ENCODE data around the gene VPREB3. TPM values are rescaled to one million over a fixed set of nuclear protein-coding genes. Genes with fewer than 3 reads are reported as not detected.

The VPREB3 gene
- total RNA-seq, 1 donor from 2014 or later: not detected

DNA sequence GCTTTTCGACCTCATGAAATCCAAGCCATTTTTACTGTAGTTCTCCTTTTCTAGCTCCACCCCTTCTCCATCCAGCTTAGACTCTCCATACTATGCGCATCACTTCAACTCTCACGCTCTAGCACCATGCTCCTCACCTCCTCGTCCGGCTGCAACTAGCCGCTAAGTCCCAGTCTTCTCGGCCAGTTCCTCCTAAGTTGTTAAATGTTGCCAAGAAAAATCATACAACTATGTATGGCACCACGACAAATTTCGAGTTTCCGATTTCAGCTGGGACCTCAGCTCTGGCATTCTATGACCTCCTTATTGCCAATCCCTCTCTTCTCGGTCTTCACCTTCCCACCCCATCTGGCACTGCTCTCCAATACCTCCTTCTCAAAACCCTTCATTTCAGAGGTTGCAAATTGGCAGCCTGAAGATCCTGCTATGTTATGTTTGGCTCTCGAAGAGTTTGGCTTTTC, 4.4 kb downstream of the VPREB3 start:
- Mint-ChIP-seq H3K27ac (ENCODE audit: unreplicated experiment) (peak overlapping the region; percentile 89), H3K9me3 (ENCODE audit: unreplicated experiment) (no peaks in the 10 kb centered on the region), H3K4me1 (ENCODE audit: unreplicated experiment) (peaks cover 18% of the 10 kb centered on the region)

DNA sequence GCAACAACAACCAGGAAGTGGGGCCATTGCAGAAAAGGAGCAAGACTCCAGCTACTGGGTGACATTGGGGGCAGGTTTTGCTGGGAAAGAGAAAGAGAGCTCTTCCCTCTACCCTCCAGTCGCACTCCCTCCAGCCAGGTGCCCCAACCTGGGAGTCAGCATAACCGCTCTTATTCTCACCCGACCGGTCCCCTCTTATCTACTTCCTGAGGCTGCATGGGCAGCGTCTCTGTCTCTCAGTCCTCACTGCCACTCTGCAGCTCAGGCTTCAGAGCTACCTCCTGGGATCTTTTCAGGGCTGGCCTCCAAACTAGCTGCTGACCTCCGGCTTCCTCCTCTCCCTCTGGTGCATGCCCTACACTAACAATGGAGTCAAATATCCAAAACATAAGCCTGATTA, 8.4 kb downstream of the VPREB3 start:
- Mint-ChIP-seq H3K4me3 (ENCODE audit: unreplicated experiment) (no peak overlapping the region), H3K27ac (ENCODE audit: unreplicated experiment) (no peak overlapping the region), H3K9me3 (ENCODE audit: unreplicated experiment) (no peaks in the 10 kb centered on the region), H3K4me1 (ENCODE audit: unreplicated experiment) (peaks cover 15% of the 10 kb centered on the region), H3K27me3 (ENCODE audit: unreplicated experiment) (no peaks in the 10 kb centered on the region), H3K36me3 (ENCODE audit: unreplicated experiment) (peaks cover 20% of the 10 kb centered on the region)
- TF ChIP-seq, protein P1, sequence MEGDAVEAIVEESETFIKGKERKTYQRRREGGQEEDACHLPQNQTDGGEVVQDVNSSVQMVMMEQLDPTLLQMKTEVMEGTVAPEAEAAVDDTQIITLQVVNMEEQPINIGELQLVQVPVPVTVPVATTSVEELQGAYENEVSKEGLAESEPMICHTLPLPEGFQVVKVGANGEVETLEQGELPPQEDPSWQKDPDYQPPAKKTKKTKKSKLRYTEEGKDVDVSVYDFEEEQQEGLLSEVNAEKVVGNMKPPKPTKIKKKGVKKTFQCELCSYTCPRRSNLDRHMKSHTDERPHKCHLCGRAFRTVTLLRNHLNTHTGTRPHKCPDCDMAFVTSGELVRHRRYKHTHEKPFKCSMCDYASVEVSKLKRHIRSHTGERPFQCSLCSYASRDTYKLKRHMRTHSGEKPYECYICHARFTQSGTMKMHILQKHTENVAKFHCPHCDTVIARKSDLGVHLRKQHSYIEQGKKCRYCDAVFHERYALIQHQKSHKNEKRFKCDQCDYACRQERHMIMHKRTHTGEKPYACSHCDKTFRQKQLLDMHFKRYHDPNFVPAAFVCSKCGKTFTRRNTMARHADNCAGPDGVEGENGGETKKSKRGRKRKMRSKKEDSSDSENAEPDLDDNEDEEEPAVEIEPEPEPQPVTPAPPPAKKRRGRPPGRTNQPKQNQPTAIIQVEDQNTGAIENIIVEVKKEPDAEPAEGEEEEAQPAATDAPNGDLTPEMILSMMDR (IDR thresholded peaks at IDR 0.05): no peak
- no peak for DNase-seq (ENCODE audit: extremely low spot score, unreplicated experiment)

More for the DNA sequence above, 4.4 kb downstream of the VPREB3 start:
- H3K4me3 Mint-ChIP-seq (ENCODE audit: unreplicated experiment): peak overlapping the region; percentile 88
- peaks cover 4% of the 10 kb centered on the region for H3K36me3 Mint-ChIP-seq (ENCODE audit: unreplicated experiment)
- H3K27me3 Mint-ChIP-seq (ENCODE audit: unreplicated experiment): no peaks in the 10 kb centered on the region
- DNase-seq (ENCODE audit: extremely low spot score, unreplicated experiment): no peak
- TF ChIP-seq, protein P1 (IDR thresholded peaks at IDR 0.05): no peak

DNA sequence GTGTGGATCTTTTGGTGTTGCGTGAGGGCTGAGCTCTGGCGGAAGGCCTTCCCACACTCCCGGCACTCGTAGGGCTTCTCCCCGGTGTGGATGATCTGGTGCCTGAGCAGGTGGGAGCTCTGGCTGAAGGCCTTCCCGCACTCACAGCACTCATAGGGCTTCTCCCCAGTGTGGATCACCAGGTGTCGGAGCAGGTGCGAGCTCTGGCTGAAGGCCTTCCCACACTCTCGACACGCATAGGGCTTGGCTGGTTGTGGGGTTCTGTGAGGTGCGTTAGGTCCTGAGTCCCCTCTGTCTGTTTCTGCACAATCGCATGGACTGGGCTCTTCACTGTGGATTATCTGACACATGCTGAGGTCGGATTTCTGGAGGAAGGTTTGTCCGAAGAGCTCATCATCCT, 9.7 kb downstream of the VPREB3 start:
- TF ChIP-seq, protein P1 (IDR thresholded peaks at IDR 0.05): no peak
- Mint-ChIP-seq H3K27me3 (ENCODE audit: unreplicated experiment) (no peaks in the 10 kb centered on the region), H3K4me1 (ENCODE audit: unreplicated experiment) (peaks cover 3% of the 10 kb centered on the region), H3K27ac (ENCODE audit: unreplicated experiment) (no peak overlapping the region), H3K4me3 (ENCODE audit: unreplicated experiment) (no peak overlapping the region), H3K9me3 (ENCODE audit: unreplicated experiment) (no peaks in the 10 kb centered on the region), H3K36me3 (ENCODE audit: unreplicated experiment) (peaks cover 20% of the 10 kb centered on the region)
- DNase-seq (ENCODE audit: extremely low spot score, unreplicated experiment): no peak

DNA sequence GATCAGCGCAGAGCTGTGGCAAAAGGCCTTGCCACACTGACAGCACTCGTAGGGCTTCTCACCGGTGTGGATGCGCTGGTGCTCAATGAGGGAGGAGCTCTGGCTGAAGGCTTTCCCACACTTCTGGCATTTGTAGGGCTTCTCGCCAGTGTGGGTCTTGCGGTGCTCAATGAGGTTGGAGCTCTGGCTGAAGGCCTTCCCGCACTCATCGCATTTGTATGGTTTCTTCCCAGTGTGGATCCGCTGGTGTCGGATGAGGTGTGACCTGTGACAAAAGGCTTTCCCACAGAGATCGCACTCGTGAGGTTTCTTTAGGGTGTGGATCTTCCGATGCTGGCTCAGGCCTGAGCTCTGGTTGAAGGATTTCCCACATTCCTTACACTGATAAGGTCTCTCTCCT, 10.2 kb downstream of the VPREB3 start:
- H3K4me1 Mint-ChIP-seq (ENCODE audit: unreplicated experiment): peaks cover 3% of the 10 kb centered on the region
- no peaks in the 10 kb centered on the region for H3K27me3 Mint-ChIP-seq (ENCODE audit: unreplicated experiment)
- peaks cover 20% of the 10 kb centered on the region for H3K36me3 Mint-ChIP-seq (ENCODE audit: unreplicated experiment)
- DNase-seq (ENCODE audit: extremely low spot score, unreplicated experiment): no peak
- no peak overlapping the region for H3K4me3 Mint-ChIP-seq (ENCODE audit: unreplicated experiment)
- no peak overlapping the region for H3K27ac Mint-ChIP-seq (ENCODE audit: unreplicated experiment)
- TF ChIP-seq, protein P1 (IDR thresholded peaks at IDR 0.05): no peak
- no peaks in the 10 kb centered on the region for H3K9me3 Mint-ChIP-seq (ENCODE audit: unreplicated experiment)

DNA sequence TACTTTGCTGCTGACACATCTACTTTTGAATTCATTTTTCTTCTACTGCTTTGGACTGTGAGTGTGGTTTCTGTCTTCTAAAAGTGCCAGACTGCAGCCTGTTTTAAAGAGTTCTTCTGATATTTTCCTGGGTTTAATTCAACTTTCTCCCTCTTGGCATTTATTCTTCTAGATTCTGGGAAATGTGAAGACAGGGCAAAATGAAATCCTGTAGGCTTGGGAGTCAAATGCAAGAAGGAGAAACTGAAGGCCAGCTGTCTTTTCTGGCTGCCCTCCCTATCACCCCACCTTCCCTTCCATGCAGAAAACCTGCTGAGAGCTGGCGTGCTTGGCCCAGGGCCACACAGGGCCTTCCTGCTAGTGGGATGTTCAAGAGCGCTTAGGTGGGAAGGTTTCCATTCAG, 10.9 kb downstream of the VPREB3 start:
- no peak for DNase-seq (ENCODE audit: extremely low spot score, unreplicated experiment)
- H3K4me3 Mint-ChIP-seq (ENCODE audit: unreplicated experiment): no peak overlapping the region
- peaks cover 3% of the 10 kb centered on the region for H3K4me1 Mint-ChIP-seq (ENCODE audit: unreplicated experiment)
- H3K27me3 Mint-ChIP-seq (ENCODE audit: unreplicated experiment): no peaks in the 10 kb centered on the region
- H3K9me3 Mint-ChIP-seq (ENCODE audit: unreplicated experiment): no peaks in the 10 kb centered on the region
- H3K36me3 Mint-ChIP-seq (ENCODE audit: unreplicated experiment): peaks cover 22% of the 10 kb centered on the region
- TF ChIP-seq, protein P1 (IDR thresholded peaks at IDR 0.05): no peak
- no peak overlapping the region for H3K27ac Mint-ChIP-seq (ENCODE audit: unreplicated experiment)
